HG03457 (cell line): Measurements from ENCODE around the gene C4orf50.

Experiments used
- ATAC-seq: cut with Tn5 transposase; IDR thresholded peaks from one replicate; pipeline ENCODE4 v1.9.1; 2021; ENCODE audit warnings: moderate number of reproducible peaks; ENCODE audit not compliant: unreplicated experiment

C4orf50 gene

GRCh38 chr4:6018331-6018730, at the start of gene C4orf50:
Gene C4orf50, minus strand, starts transcription at chr4:6018431.
- no peak for ATAC-seq

DNA sequence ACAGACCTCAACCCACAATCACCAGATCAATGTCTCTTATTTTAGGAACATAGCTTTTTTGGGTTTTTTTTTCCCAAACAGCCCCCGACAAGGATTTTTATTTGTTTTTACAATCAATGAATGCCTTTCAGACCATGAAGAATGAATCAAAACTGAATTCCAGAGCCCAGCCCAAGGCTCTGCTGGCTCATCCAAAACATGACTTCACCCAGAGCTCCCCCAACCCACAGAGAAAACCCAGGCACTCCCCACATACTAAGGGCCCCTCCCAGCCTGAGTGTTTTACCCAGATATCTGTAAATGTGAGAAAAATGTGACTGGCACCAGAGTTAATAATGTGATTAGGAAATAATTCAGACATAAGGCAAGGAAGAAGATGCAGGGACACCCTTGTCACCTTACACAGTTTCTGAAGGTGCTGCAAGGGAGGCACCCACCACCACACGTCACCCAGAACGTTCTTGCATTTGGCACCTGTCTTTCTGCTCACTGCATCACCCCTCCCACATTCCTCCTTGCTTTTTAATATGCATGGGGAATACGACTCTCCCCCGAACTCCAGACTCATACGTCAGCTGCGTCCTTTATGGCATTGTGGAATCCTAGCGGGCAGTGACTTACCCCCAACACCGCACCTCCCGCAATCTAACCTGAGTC, 47.8 kb upstream of the C4orf50 start:
- no peak for ATAC-seq

- ATAC-seq = no peak
Measured at GRCh38 chr4:6065166-6065565, 46.9 kb upstream of the C4orf50 start.

GRCh38 chr4:6064383-6064782, 46.2 kb upstream of the C4orf50 start:
- no peak for ATAC-seq

DNA sequence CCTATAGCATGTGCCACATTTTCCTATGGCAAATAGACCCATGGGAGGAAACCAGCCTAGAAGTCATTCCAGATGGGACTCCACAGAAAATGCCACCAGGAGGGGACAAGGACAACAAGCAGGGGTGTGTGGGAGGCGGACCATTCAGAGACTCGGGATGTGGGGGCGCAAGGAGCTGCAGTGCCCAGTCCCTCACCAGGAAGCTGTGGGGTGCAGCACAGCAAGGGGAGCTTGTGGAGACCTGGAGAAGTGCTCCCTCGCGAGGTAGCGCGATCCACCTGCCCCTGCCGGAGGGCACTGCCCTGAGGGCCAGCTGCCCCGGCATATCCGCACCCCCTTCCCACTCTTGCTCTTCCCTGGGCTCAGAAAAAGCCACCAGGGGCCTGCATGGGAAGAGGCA, 45.5 kb upstream of the C4orf50 start:
- ATAC-seq = no peak

- ATAC-seq = no peak
Measured at GRCh38 chr4:6062133-6062532, 43.9 kb upstream of the C4orf50 start.

GRCh38 chr4:6059375-6059805, 41.2 kb upstream of the C4orf50 start:
- ATAC-seq = no peak

- no peak for ATAC-seq
Measured at GRCh38 chr4:6058531-6059374, 40.5 kb upstream of the C4orf50 start.

DNA sequence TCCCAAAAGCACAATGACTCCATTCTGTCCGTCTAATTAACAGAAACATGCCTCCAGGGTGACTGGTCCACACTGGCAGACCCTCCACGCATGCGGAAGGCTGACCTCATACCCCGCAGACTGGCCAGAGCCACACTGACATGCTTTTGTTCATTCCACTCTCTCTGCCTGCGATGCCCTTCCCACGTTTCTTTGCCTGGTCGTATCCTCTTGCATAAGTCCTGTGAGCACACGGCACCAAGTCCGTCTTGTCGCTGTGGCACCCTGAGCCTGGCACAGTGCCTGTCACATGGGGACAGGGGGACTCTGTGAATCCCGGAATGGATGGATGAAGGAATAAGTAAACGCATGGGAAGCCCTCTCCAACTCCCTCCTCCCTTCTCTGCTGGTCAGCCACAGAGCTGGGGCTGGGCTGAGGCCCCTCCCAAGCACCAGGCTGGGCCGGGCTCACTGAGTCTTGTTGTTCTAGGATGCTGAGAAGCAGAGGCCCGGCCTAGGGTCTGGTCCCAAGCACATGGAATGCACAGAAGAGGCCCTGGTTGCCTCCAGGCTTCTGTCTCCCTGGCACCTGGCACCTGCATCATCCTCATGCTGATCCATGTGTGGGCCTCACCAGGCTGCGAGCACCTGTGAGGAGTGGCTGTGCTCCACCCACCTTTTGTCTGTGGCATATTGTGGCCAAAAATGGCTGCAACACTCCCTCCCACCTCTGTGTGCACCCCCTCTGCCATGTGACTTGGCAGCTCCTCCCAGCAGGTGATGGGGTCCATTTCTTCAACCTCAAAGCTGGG, 38.9 kb upstream of the C4orf50 start:
- no peak for ATAC-seq

GRCh38 chr4:6055436-6055835, 37.2 kb upstream of the C4orf50 start:
- no peak for ATAC-seq

DNA sequence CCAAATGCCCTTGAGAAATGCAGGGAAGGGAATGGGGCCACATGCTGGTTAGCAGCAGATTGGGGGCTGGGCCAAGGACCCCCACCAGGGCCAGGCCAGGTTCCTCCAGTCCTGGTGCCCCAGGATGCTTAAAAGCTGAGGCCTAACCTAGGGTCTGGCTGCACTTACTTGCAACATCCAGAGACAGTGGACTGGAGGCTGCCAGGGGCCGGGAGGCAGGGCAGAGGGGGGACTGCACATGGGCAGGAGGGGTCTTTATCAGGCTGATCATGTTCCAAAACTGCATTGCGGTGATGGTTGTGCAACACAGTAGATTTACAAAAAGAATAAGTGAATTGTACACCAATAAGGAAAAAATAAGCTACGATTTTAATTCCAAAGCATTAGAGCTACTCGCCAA, 36.8 kb upstream of the C4orf50 start:
- ATAC-seq = no peak

- no peak for ATAC-seq
Measured at GRCh38 chr4:6054162-6054922, 36.1 kb upstream of the C4orf50 start.

DNA sequence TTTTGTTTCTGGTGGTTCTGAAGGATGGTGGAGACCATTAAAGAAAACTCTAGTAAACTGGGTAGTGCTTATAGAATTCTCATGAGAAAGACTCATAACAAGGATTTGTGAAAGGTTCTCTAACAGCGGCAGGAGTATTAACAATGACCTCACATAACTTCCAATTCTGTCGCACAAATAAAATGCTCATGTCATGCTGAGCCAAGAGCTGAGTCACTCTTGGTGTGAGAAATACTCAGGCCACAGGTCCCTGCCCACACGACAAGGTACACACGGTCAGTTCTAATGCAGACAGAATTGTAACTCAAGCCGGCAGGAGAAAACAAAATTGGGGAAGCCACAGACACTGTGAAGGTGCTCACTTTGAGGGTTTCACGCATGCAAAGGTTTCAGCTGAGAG, 34.4 kb upstream of the C4orf50 start:
- no peak for ATAC-seq

GRCh38 chr4:6050551-6050950, 32.3 kb upstream of the C4orf50 start:
- no peak for ATAC-seq

DNA sequence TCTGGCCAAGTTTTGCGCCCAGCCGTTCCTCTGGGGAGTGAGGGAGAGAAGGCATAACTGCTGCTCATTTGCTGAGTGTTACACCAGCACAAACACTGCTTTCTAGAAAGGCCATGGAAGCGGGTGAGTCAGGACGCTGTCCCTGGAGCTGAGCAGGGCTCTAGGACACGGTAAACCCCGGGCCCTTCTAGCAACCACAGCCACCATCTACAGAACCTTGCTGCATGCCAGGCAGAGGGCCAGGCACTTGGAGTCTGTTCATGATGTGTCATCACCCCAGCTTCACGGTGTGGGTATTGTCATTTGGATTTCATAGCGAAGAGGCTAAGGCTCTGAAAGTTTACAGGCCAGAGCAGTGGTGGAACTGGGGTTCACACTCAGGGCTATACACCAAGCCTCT, 31.8 kb upstream of the C4orf50 start:
- no peak for ATAC-seq

DNA sequence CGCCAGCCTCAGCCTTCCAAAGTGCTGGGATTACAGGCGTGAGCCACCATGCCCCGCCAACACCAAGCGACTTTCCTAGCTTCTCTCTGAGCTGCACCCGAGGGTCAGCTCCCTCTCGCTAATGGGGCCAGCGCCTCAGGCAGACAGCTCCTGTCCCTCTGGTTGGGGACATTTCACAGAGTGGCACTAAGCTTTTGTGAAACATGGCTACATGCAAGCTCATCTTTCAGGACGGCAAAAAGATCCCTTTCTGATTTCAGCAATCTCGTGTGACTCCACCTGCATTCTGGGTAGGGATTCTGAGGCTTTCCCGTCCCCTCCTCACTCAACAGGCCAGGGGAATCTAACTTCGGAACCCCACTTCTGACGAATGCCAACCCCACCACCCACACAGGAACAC, 31.0 kb upstream of the C4orf50 start:
- ATAC-seq = no peak

GRCh38 chr4:6048537-6048936, 30.3 kb upstream of the C4orf50 start:
- ATAC-seq = no peak

DNA sequence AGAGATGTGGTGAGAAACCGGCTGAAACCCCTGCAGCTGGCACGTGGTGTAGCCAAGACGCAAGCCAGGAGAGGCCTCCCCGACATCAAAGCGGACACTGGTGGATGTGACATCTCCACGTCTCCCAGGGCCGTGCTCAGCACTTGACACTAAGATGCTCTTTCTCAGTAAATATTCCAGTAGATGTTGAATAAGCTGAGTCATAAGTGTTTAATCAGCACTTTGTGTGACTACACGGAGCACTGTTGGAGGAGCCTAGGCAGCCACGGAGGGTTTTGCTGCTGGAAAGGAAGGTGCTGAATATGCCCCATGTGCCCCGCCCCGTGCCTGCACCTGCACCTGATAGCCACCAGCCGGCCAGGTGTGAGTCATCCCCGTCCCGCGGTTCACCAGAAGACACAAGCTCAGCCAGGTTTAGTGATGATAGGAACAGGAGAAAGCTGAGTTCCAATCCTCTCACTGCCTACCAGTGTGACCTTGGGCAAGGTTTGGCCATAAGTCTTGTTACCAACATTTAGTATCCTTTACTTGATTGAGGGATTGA, 29.0 kb upstream of the C4orf50 start:
- ATAC-seq = no peak

DNA sequence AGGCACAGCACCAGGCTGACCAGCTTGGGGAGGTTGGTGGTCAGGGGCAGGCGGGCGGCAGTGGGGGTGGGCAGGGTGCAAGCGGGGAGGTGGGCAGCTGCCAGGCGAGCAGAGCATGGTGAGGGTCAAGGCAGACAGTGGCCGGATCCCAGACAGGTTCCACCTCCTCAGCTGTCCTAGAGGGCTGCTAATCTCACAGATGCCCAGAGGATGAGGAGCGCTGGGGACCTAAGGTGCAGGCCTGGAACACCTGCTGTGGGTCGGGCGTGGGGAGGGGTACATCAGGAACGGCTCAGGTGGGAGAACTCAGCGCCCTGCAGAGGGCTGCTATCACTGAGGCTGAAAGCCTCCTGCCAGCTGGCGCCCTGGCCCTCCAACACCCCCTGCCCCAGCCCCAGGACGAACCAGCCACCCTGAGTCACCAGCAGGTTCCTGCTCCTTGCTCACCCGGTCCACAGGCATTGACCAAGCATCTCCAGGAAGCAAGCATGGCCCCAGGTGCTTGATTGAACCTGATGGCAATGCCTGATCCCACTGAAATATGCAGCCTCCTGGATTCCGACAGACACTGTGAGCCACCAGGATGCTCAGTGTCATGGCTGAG, 28.4 kb upstream of the C4orf50 start:
- ATAC-seq = no peak

DNA sequence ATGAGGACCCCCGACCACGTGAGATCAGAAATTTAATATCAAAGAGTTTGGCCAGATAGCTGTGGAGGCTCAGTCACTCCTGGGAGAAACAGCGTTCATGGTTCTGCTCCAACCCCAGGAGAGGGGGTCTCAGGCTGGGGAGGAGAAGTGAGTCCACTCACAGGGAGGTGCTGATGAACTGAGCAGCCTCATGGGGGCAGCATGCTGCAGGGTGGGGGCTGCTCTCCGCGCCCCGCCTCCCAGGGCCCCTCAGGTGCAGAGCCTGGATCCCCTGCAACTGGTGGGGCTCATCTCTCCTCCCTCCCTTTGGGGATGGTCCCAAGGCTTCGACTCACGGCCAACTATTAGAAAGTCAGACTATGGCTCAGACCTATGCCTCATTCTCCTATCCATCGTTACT, 26.6 kb upstream of the C4orf50 start:
- ATAC-seq = no peak
